CD4-positive, alpha-beta T cell treated with Interleukin-4 for 4 hours (primary cell): ENCODE results near the gene STRN3.
A peak's percentile ranks its signal among the peaks of the same experiment; 100 is the strongest.
"Not testable (repeated sequence)": the region's sequence is repeated elsewhere in the genome, so short reads cannot be mapped to it uniquely, and the experiment has no call there.

Experiments used
- DNase-seq: peaks from one replicate; pipeline ENCODE4 v3.0.0-alpha.2; 2020

The STRN3 gene

GRCh38 chr14:31029016-31029970 is 3.1 kb upstream of the STRN3 start:
- no peak for DNase-seq

DNA sequence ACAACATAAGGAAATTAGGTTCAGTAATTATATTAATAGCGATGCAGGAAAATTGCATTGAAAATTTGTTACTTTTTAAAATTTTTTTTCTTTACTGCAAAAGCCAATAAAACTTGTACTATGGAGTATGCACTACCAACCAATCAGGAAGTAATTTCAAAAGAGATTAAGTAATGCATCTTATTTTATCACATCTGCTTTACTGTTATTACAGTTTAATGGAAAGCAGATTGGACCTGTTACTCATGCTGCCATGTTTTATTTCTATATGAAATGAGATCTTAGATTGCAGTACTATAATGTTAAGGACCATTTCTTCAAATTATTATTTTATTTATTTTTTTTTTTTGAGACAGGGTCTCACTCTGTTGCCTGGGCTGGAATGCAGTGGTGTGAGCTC is 1.7 kb upstream of the STRN3 start:
- DNase-seq: no peak

GRCh38 chr14:31026450-31027235 is 464 bp upstream of the STRN3 start:
- peak; percentile 91 for DNase-seq

DNA sequence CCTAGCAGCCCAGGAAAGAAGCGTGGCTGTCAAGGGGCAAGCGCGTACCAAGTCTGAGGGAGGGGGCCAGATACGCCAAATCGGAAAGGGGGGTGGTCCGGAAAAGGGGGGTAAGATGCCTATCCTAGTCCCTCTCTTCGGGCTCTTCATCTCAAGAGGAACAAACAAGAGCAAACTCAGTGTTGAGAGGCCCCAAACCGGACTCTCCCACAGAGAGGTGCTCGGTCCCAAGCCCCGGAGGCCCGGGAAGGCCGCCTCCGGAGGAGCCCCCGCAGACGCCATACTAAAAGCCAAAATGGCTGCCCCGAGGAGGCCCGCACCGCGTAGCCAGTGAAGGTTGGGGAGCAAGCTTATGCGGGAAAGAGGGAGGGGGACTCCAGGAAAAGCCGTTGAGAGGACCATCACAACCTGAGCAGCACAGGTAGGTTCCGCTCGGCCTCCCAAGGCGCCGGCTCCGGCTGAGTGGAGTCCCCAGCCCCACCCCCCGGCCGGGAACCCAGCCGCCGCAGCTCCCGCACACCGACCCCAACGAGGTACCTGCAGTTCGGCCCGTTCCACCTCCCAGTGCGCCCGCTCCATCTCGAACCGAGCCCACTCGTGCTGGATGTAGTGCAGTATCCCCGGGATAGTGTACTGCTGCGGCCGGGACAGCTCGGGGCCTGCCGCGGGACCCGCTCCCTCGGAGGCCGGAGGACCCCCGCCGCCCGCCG is 657 bp downstream of the STRN3 start, which contains the start of gene AP4S1:
AP4S1 (plus strand) TSS at position 283 of the 710 bp plus-strand sequence. CDS start 40,548 bp downstream, outside the sequence.
- DNase-seq: peak; percentile 25

DNA sequence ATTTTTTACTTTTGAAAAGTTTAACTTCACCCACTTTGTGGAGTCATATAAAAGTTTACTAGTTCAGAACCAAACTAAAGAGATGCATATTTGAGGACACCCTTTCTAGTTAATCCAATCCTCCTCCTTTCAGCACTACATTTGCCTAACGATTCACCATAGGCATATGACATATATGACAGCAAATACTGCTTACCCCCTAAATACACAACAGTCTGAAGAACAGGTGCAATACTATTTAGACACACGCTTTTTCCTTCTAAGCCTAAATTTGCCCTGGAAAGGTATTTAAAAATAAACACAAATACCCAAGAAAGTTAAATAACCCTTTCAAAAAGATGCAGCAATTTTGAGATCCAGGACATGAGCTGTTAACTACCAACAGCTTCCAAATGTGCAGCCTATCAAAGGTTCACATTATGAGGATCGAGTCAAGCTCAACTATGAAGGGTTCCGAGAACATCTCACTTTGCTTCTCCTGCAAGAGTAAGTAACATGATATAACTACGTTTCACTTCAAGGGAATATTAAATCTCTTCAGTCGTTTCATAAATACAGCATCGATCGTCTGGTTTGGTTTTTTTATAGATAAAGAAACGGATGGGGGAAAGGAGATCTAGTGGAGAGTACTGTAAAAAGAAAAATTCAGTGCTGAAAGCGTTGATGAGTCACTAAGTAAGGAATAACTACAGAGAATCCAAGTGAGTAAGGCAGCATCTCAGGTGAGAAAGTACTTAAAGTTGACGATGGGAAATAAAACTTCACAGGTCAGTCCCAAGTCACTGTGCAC is 1.4 kb downstream of the STRN3 start:
- peak; percentile 34 for DNase-seq

GRCh38 chr14:31024010-31024480 is 2.1 kb downstream of the STRN3 start:
- no peak for DNase-seq

DNA sequence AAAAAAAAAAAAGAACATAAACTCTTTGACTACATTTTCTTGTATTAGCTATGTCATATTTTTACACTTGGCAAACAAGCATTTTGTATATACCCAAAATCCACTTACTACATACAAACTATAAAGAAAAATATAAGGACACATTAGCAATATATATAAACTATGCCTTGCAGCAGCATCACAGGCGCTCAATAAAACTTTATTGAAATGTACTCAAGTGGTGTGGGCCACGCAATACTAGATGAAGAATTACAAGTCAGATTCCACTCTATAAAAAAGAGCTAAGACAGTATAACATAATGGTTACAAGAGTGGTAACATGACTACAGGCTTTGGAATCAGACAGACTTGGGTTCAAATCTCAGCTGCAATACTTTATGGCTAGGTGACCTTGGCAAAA is 3.8 kb downstream of the STRN3 start:
- no peak for DNase-seq

GRCh38 chr14:31021576-31021949 is 4.6 kb downstream of the STRN3 start:
- no peak for DNase-seq

GRCh38 chr14:31020834-31021575 is 5.2 kb downstream of the STRN3 start:
- no peak for DNase-seq

GRCh38 chr14:31018057-31018645 is 8.0 kb downstream of the STRN3 start:
- DNase-seq: no peak

DNA sequence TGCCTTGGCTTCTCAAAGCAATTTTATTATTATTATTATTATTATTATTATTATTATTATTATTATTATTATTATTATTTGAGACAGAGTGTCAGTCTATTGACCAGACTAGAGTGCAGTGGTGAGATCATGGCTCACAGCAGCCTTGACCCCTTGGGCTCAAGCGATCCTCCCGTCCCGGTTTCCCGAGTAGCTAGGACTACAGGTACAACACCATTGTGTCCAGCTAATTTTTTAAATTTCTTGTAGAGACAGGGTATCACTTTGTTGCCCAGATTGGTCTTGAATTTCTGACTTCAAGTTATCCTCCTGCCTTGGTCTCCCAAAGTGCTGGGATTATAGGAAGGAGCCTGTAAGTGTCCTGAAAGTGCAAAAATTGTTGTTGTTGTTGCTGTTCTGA is 12.3 kb downstream of the STRN3 start:
- no peak for DNase-seq

DNA sequence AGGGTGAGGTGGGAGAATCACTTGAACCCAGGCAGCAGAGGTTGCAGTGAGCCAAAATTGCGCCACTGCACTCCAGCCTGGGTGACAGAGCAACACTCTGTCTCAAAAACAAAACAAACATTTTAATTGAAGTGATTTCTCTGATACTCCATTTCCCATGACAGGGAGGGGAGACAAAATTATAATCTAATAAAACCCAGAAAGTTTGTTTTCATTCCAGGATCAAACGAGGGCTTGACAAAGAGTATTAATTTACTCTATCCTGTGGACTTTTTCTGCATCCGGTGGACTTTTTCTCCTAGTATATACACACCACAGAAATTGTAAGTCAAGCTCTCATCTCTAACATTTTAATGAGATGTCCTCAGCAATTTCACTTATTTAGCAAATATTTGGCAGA is 15.2 kb downstream of the STRN3 start:
- no peak for DNase-seq

DNA sequence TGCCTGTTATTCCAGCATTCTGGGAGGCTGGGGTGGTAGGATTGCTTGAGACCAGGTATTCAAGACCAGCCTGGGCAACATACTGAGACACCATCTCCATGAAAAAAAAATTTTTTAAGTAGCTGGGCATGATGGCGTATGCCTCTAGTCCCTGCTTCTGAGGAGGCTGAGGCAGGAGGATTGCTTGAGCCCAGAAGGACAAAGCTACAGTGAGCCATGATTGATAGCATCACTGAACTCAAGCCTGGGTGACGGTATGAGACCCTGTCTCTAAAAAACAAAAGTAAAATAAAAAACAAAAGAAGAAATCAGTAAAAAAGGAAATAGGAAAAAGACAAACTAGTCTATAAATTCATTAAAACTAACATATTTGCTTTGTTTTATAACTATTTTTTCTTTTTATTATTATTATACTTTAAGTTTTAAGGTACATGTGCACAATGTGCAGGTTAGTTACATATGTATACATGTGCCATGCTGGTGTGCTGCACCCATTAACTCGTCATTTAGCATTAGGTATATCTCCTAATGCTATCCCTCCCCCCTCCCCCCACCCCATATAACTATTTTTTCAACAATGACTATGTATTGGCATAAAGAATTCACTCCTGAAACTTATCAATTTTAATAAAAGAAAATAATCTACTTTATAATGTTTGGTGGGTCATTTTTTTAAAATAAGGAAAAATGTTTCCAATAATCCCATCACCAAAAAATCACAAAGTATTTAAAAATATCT is 16.2 kb downstream of the STRN3 start:
- DNase-seq: no peak

DNA sequence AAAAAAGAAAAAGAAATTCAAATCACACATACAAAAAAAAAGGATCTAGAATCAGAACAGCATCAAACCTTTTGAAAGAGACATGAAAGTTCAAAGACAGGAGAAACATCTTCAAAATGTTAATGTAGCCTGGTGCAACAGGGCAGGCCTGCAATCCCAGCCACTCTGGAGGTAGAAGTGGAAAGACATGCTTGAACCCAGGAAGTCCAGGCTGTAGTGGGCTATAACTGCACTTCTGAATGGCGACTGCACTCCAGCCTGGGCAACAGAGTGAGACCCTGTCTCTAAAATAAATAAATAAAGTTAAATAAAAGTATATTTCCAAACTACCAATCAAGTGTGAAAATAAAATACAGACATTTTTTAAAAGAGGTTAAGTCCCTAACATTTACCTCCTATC is 19.5 kb downstream of the STRN3 start:
- no peak for DNase-seq

- not testable (repeated sequence) for DNase-seq
These were observed 22.2 kb downstream of the STRN3 start for GRCh38 chr14:31004007-31004406.

DNA sequence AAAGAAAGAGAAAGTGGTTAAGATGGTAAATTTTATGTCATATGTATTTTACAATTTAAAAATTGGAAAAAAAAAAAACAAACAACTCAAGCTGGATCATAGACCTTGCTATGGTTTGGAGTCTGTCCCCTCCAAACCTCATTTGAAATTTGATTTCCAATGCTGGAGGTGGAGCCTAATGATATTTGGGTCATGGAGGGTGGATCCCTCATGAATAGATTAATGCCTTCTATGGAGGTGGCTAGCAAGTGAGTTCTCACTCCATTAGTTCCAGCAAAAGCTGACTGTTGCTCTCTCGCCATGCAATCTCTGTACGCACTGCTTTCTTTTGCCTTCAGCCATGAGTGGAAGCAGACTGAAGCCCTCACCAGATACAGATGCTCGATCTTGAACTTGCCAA is 22.9 kb downstream of the STRN3 start:
- no peak for DNase-seq

DNA sequence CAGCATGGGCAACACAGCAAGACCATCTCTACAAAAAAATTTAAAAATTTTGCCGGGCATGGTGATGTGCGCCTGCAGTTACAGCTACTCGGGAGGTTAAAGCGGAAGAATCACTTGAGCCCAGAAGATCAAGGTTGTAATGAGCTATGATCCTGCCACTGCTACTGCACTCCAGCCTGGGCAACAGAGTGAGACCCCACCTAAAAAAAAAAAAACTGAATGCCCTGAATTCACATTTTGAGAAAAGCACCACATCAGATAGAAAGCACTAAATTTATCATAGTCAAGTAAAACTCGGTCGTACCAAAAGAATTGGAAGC is 24.9 kb downstream of the STRN3 start:
- no peak for DNase-seq

- no peak for DNase-seq
These were observed 25.4 kb downstream of the STRN3 start for GRCh38 chr14:31000629-31001338.

DNA sequence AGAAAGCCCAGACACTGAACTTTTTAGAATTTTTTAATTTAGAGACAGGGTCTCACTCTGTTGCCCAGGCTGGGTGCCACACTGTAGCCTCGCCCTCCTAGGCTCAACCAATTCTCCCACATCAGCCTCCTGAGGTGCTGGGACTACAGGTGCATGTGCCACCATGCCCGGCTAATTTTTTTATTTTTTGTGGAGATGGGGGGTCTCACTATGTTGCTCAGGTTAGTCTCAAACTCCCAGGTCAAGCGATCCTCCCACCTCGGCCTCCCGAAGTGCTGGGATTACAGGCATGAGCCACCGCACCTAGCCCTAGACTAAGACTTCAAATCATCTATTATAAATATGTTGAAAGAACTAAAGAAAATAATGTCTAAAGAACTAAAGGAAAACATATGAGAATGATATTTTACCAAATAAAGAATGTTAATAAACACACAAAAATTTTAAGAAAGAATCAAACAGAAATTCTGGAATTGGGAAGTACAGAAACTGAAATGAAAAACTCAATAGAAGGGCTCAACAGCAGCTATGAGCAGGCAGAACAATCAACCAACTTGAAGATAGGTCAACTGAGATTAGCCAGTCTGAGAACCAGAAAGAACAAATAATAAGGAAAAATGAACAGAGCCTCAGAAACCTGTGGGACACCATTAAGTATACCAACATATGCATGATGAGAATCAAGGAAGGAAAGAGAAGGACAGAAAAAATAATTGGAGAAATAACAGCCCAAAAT is 27.0 kb downstream of the STRN3 start:
- DNase-seq: no peak
